ENCODE data around the gene KIF22.
A peak's percentile ranks its signal among the peaks of the same experiment; 100 is the strongest.
"Not testable (repeated sequence)": the region's sequence is repeated elsewhere in the genome, so short reads cannot be mapped to it uniquely, and the experiment has no call there.

The KIF22 gene

GRCh38 chr16:29790183-29790948 is at the start of gene KIF22:
Gene KIF22 (plus strand): TSS chr16:29790751. CDS start chr16:29790760, 9 bp downstream.
- DNase-seq = peak; percentile 98

- no peak for DNase-seq
Measured at GRCh38 chr16:29742683-29743275, 47.8 kb upstream of the KIF22 start.

- DNase-seq = no peak
Measured at GRCh38 chr16:29743475-29743826, 47.1 kb upstream of the KIF22 start.

- DNase-seq = no peak
Measured at GRCh38 chr16:29743827-29744531, 46.6 kb upstream of the KIF22 start.

- DNase-seq = no peak
Measured at GRCh38 chr16:29744541-29745101, 45.9 kb upstream of the KIF22 start.

- DNase-seq = no peak
Measured at GRCh38 chr16:29745121-29745852, 45.3 kb upstream of the KIF22 start.

GRCh38 chr16:29745853-29746345 is 44.7 kb upstream of the KIF22 start, which contains the start of gene C16orf54:
Gene C16orf54 (minus strand): TSS chr16:29745990. CDS start chr16:29744951, 1,039 bp downstream.
- no peak for DNase-seq

- not testable (repeated sequence) for DNase-seq
Measured at GRCh38 chr16:29746518-29746917, 44.0 kb upstream of the KIF22 start.

- no peak for DNase-seq
Measured at GRCh38 chr16:29747947-29748759, 42.4 kb upstream of the KIF22 start.

- DNase-seq = not testable (repeated sequence)
Measured at GRCh38 chr16:29748760-29749149, 41.8 kb upstream of the KIF22 start.

GRCh38 chr16:29753516-29753915 is 37.0 kb upstream of the KIF22 start:
- no peak for DNase-seq

GRCh38 chr16:29756654-29757053 is 33.9 kb upstream of the KIF22 start:
- DNase-seq = no peak

- not testable (repeated sequence) for DNase-seq
Measured at GRCh38 chr16:29757086-29757485, 33.5 kb upstream of the KIF22 start.

GRCh38 chr16:29757950-29758466 is 32.5 kb upstream of the KIF22 start:
- DNase-seq = peak; percentile 24

- DNase-seq = no peak
Measured at GRCh38 chr16:29760567-29761279, 29.8 kb upstream of the KIF22 start.

GRCh38 chr16:29761280-29761651 is 29.3 kb upstream of the KIF22 start:
- DNase-seq = not testable (repeated sequence)

GRCh38 chr16:29761882-29762281 is 28.7 kb upstream of the KIF22 start:
- DNase-seq = no peak

- no peak for DNase-seq
Measured at GRCh38 chr16:29763326-29763725, 27.2 kb upstream of the KIF22 start.

GRCh38 chr16:29765167-29766032 is 25.2 kb upstream of the KIF22 start:
- DNase-seq = no peak

GRCh38 chr16:29766571-29766970 is 24.0 kb upstream of the KIF22 start:
- no peak for DNase-seq

Data from NCI-H226 (cell line).